Suprapubic skin (tissue), 4 donors: ENCODE results near the gene CREB1.

Experiments used
- EP300 ChIP-seq: sonication (generic); formaldehyde crosslinking; IDR thresholded peaks from one replicate; pipeline ENCODE4 v1.6.1; 2017; ENCODE audit warnings: antibody characterized with exemption
- POLR2A ChIP-seq, 2 donors: fragments of 450-650 bp; IDR thresholded peaks; one replicate each; pipeline ENCODE4 v1.6.1; 2017; ENCODE audit warnings: antibody characterized with exemption in 2 of 2, mild to moderate bottlenecking in 2 of 2, moderate library complexity in 2 of 2
- POLR2AphosphoS5 ChIP-seq, 3 donors: sonication (generic); formaldehyde crosslinking; IDR thresholded peaks; one replicate each; pipeline ENCODE4 v1.6.1; 2017; ENCODE audit warnings: antibody characterized with exemption in 3 of 3
- TF ChIP-seq, protein P1 (sequence below), 2 donors: fragments of 200-600 bp in 1 of 2; fragments of 450-650 bp in 1 of 2; sonication (generic) in 1 of 2; IDR thresholded peaks; one replicate each; pipeline ENCODE4 v1.5.1; 2016 to 2019; ENCODE audit warnings: antibody characterized with exemption in 2 of 2, mild to moderate bottlenecking in 1 of 2, moderate library complexity in 1 of 2

DNA sequence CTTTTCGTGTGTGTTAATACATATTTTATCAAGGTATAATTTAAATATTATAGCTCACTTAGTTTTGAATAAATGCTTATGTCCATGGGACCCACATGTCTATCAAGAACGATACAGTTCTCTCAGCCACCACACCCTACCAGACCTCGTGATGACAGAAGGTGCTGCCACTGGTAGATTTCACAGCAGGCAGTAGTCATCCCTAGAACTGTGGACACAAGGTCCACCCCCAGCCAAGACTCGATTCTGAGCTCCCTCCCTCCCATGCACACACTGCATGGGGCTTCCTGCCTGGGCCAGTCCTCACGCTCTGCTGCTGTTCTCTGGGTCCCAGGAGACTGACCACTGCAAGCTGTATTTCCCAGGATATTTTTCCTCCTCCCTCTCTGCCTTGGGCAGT lies 26.5 kb upstream of the CREB1 start:
- TF ChIP-seq POLR2AphosphoS5 (IDR thresholded peaks at IDR 0.05) (no peak), POLR2A (IDR thresholded peaks at IDR 0.05) (no peak), EP300 (no peak)
- TF ChIP-seq, protein P1, sequence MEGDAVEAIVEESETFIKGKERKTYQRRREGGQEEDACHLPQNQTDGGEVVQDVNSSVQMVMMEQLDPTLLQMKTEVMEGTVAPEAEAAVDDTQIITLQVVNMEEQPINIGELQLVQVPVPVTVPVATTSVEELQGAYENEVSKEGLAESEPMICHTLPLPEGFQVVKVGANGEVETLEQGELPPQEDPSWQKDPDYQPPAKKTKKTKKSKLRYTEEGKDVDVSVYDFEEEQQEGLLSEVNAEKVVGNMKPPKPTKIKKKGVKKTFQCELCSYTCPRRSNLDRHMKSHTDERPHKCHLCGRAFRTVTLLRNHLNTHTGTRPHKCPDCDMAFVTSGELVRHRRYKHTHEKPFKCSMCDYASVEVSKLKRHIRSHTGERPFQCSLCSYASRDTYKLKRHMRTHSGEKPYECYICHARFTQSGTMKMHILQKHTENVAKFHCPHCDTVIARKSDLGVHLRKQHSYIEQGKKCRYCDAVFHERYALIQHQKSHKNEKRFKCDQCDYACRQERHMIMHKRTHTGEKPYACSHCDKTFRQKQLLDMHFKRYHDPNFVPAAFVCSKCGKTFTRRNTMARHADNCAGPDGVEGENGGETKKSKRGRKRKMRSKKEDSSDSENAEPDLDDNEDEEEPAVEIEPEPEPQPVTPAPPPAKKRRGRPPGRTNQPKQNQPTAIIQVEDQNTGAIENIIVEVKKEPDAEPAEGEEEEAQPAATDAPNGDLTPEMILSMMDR (IDR thresholded peaks at IDR 0.05): no peak
